Measurements from ENCODE around the gene HYDIN.
A peak's percentile ranks its signal among the peaks of the same experiment; 100 is the strongest.
"Not testable (repeated sequence)": the region's sequence is repeated elsewhere in the genome, so short reads cannot be mapped to it uniquely, and the experiment has no call there.

HYDIN gene

GRCh38 chr16:70861996-70862395 lies 368.5 kb downstream of the HYDIN start:
- not testable (repeated sequence) for DNase-seq (ENCODE audit: low read depth)

GRCh38 chr16:70851299-70851698 lies 379.2 kb downstream of the HYDIN start:
- DNase-seq (ENCODE audit: low read depth), result peak; percentile 28

DNA sequence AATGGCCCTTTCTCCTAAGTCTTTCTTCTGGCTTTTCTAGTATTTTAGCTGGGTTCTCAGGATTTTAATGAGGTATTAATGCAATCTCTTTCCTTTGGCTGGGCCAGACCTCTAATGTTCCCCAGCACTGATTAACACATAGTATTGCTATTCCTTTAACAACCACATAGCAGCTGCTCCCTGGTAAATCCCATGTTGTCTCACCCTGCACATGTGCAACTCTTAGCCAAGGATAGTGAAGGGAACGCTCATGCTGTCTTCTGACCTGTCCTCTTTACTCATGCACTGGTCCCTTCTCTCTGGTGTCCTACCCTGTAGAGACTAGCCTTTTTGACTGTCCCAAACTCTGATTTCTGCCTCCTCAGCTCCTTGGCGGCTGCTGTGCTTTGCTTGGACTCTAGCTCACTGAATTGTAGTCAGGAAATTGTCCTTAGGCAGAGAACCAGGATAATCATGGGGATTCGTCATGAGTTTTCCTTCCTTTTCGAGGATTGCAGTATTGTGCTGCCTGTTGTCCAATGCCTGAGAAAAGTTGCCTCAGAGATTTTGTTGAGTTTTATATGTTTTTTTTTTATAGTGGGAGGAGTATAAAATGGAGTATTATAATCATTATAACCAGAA lies 406.9 kb downstream of the HYDIN start:
- not testable (repeated sequence) for DNase-seq (ENCODE audit: low read depth)

- DNase-seq (ENCODE audit: low read depth), result not testable (repeated sequence)
Measured at GRCh38 chr16:70822734-70823133, 407.8 kb downstream of the HYDIN start.

GRCh38 chr16:70818088-70818487 lies 412.4 kb downstream of the HYDIN start:
- DNase-seq (ENCODE audit: low read depth), result not testable (repeated sequence)

- no peak for DNase-seq (ENCODE audit: low read depth)
Measured at GRCh38 chr16:70809392-70810060, 421.0 kb downstream of the HYDIN start.

- DNase-seq (ENCODE audit: low read depth), result peak; percentile 16
Measured at GRCh38 chr16:70808371-70808770, 422.2 kb downstream of the HYDIN start.

DNA sequence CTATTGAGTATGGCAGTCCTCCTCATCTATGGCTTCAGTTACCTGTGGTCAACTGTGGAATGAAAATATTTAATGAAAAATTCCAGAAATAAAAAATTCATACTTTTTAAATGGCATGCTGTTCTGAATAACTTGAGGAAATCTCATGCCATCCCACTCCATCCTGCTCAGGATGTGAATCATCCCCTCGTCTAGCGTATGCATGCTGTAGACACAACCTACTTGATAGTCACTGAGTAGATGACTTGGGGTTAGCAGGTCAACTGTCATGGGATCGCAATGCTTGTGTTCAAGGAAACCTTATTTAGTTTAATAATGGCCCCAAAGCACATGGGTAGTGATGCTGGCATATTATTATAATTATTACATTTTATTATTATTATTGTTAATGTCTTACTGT lies 424.7 kb downstream of the HYDIN start:
- DNase-seq (ENCODE audit: low read depth), result peak; percentile 91

DNA sequence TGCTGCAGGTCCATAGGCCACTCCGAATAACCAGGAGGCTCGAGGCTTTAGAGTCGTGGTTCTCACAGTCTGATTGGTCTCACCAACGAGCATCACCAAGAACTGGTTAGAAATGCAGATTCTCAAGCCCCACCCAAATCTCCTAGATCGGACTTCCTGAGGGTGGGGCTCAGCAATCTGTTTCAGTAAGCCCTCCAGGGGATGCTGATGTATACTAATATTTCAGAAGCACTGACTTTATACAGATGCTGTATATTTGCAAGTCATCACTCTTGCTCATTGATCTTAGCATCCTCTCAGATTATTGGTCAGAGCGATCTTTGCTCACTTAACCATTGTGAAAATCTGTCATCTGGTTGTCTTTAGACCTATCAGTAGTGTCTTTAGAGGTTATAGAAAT lies 425.1 kb downstream of the HYDIN start:
- no peak for DNase-seq (ENCODE audit: low read depth)

- DNase-seq (ENCODE audit: low read depth), result no peak
Measured at GRCh38 chr16:70804734-70805169, 425.8 kb downstream of the HYDIN start.

- peak; percentile 98 for DNase-seq (ENCODE audit: low read depth)
Measured at GRCh38 chr16:70804153-70804733, 426.3 kb downstream of the HYDIN start.

DNA sequence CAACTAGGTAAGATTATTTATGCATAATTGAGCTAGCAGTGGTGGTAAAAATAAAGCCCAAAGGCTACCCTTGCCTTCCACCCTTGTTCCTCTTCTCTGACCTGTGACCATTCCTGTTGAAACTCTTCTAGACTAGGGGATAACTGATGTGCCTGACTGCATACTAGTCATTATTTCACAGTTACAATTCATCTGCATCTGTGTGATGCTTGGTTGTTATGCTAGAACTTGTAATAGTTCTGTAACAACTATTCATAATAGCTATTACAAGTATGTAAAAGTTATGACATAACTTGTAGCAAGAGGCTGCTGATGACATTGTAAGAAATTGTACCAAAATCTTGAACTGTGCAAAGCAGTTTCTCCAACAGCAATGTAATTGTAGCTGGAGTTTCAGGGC lies 427.2 kb downstream of the HYDIN start:
- peak; percentile 41 for DNase-seq (ENCODE audit: low read depth)

DNA sequence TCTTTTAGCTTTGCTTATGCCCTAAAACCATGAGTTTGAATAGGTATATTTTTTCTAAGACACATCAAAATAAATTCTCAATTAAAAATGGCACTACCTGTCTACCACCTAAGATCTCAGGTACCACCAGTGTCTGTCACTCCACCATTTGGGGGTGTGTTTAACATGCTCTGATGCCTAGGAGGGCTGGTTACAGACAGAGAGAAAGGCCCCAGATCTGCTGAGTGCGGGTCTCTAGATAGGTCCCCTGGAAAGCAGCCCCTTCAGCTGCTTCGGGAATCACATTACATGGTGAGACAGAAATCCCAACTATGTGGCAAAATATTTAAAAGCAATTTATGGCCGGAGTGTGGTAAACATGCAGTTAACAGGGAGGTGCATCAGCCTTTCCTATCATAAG lies 428.9 kb downstream of the HYDIN start:
- DNase-seq (ENCODE audit: low read depth), result no peak

- DNase-seq (ENCODE audit: low read depth), result peak; percentile 89
Measured at GRCh38 chr16:70800781-70801480, 429.6 kb downstream of the HYDIN start, which contains the start of gene VAC14. TSS of gene VAC14 (minus strand) at chr16:70801158. CDS start at chr16:70800900, 258 bp downstream.

DNA sequence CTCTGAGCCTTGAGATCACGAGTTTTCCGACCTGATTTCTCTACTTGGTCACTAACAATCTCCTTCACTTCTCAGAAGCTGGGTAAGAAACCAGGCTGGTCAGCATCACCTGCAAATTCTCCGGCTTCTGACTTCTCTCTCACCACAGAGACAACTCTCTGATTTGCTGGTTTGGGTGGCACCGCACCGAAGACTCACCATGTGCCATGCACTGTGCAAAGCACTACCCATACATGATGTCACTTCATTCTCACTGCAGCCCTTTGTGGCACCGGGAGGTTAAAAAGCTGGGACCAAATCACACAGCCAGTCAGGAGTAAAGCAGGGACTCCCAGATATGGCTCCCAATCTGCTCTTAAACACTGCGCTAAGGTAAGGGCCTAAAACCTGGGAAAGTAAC lies 430.2 kb downstream of the HYDIN start:
- no peak for DNase-seq (ENCODE audit: low read depth)

- DNase-seq (ENCODE audit: low read depth), result no peak
Measured at GRCh38 chr16:70796301-70796700, 434.2 kb downstream of the HYDIN start.

DNA sequence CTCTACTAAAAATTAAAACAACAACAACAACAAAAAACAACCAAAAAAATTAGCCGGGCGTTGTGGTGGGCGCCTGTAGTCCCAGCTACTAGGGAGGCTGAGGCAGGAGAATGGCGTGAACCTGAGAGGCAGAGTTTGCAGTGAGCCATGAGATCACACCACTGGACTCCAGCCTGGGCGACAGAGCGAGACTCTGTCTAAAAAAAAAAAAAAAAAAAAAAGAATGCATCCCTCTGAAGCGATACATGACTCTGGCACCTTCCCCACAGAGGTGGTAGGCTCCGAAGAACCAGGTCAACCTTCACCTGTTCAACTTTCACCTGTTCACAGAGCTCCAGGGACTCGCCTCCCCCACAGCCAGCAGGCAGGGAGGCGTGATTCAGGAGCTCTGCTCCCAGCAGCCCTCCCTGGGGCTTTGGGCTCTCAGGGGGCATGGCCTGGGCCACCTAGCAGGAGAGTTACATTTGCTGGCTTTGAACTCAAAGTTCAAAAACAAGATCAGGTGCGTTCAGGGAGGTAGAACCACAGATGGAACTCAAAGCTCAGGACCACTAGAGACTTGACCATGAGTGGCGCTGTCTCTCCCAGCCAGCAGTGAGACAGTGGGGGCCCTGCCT lies 435.1 kb downstream of the HYDIN start:
- no peak for DNase-seq (ENCODE audit: low read depth)

DNA sequence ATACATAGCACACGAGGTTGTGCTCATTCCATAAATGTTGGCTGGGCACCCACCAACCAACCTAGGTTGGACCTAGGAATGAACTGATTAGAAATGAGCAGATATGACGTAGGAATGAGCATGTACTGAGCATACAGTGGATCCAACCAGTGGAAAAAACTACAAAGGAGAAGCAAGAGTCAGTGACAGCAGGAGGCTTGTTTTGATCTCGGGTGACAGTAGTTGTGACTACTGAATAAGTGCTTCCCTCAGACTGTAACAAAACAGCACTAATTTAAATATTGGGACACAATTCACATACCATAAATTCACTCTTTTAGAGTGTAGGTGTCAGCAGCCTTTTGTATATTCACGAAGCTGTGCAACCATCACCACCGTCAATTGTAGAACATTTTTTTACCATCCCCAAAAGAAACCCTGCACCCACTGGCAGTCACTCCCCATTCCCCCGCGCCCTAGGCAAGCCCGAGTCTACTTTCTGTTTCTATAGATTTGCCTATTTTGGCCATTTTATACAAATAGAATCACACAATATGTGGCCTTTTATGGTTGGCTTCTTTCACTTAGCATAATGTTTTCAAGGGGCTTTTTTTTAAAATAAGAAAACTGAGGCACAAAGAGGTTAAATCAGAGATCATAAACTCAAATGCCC lies 436.5 kb downstream of the HYDIN start:
- no peak for DNase-seq (ENCODE audit: low read depth)

DNA sequence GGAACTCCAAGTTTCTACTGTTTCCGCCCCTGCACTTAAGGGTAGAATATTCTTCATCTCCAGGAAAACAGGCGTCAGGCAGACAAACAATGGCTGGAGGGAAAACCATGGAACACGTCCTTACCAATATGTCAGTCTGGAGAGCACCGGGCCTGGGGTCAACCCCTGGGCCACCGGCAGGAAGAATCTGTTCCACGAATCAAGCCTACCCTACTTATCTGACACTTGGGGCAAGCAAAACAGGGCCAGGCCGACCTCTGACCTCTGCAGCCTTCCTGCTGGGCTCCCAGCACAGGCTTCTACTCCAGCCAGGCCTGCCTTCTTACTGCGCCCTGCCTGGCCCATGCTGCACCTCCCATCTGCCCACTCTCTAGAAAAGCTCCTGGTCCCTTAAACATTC lies 439.7 kb downstream of the HYDIN start:
- no peak for DNase-seq (ENCODE audit: low read depth)

GRCh38 chr16:70789595-70790447 lies 440.7 kb downstream of the HYDIN start:
- no peak for DNase-seq (ENCODE audit: low read depth)
